ENCODE measurements around the gene RANBP10.

GRCh38 chr16:67726106-67727034 lies 80.0 kb downstream of the RANBP10 start:
- TF ChIP-seq CTCF (IDR thresholded peaks at IDR 0.05; ENCODE audit: extremely low read depth in 1 of 2, insufficient read depth in 1 of 2, low read depth in 1 of 2, low read length in 2 of 2) (no peak), POLR2A (IDR thresholded peaks at IDR 0.05; ENCODE audit: low read depth, low read length) (no peak), POLR2AphosphoS5 (IDR thresholded peaks at IDR 0.05; ENCODE audit: insufficient read depth, low read depth, low read length) (no peak), JUN (IDR thresholded peaks at IDR 0.05; ENCODE audit: borderline replicate concordance, insufficient read depth, insufficient read length, low read depth) (no peak)

All from endothelial cell of umbilical vein (primary cell).